Stimulated activated effector memory CD8-positive, alpha-beta T cell treated with anti-CD3 and anti-CD28 coated beads, Interleukin-12 subunit alpha, Interleukin-12 subunit beta, amount 100 ng/mL, for 72 hours (primary cell): ENCODE measurements around the gene CLNS1A.
A peak's percentile ranks its signal among the peaks of the same experiment; 100 is the strongest.
"Not testable (repeated sequence)": the region's sequence is repeated elsewhere in the genome, so short reads cannot be mapped to it uniquely, and the experiment has no call there.

ENCODE experiments used
- ATAC-seq: fragments of 150-1000 bp; cut with Tn5 transposase; 2 replicates; pipeline ENCODE4 v1.10.0; 2021
- DNase-seq, 2 donors: peaks; one replicate each; pipeline ENCODE4 v3.0.0; 2021 to 2022; ENCODE audit warnings: low spot score in 2 of 2
- H3K27ac Mint-ChIP-seq: one replicate; pipeline ENCODE4 v1.8.0; 2022; ENCODE audit warnings: mild to moderate bottlenecking, mixed read lengths
- H3K36me3 Mint-ChIP-seq: one replicate; pipeline ENCODE4 v1.8.0; 2022; ENCODE audit warnings: mild to moderate bottlenecking, mixed read lengths
- H3K4me1 Mint-ChIP-seq: one replicate; pipeline ENCODE4 v1.8.0; 2022; ENCODE audit warnings: mixed read lengths
- H3K4me3 Mint-ChIP-seq: one replicate; pipeline ENCODE4 v1.8.0; 2022; ENCODE audit warnings: mild to moderate bottlenecking, mixed read lengths
- H3K9me3 Mint-ChIP-seq: one replicate; pipeline ENCODE4 v1.8.0; 2022; ENCODE audit warnings: mixed read lengths

The CLNS1A gene

GRCh38 chr11:77644887-77645286 is 7.3 kb upstream of the CLNS1A start:
- Mint-ChIP-seq H3K9me3 (no peaks in the 10 kb centered on the region), H3K4me1 (no peaks in the 10 kb centered on the region), H3K36me3 (no peaks in the 10 kb centered on the region), H3K27ac (no peak overlapping the region), H3K4me3 (no peak overlapping the region)
- ATAC-seq (no peak), DNase-seq (no peak)

GRCh38 chr11:77642228-77642627 is 4.6 kb upstream of the CLNS1A start:
- H3K4me1 Mint-ChIP-seq: no peaks in the 10 kb centered on the region
- no peak overlapping the region for H3K27ac Mint-ChIP-seq
- ATAC-seq (no peak), DNase-seq (no peak)
- peaks cover 6% of the 10 kb centered on the region for H3K36me3 Mint-ChIP-seq
- H3K9me3 Mint-ChIP-seq: no peaks in the 10 kb centered on the region
- H3K4me3 Mint-ChIP-seq: no peak overlapping the region

GRCh38 chr11:77636731-77637344 is 756 bp downstream of the CLNS1A start:
- ATAC-seq: no peak
- no peaks in the 10 kb centered on the region for H3K9me3 Mint-ChIP-seq
- peaks cover 23% of the 10 kb centered on the region for H3K4me1 Mint-ChIP-seq
- peak overlapping the region; percentile 87 for H3K4me3 Mint-ChIP-seq
- H3K27ac Mint-ChIP-seq: peak overlapping the region; percentile 95
- H3K36me3 Mint-ChIP-seq: peaks cover 47% of the 10 kb centered on the region
- peak in 1 of 2 donors; percentile 52 for DNase-seq

GRCh38 chr11:77633926-77634325 is 3.7 kb downstream of the CLNS1A start:
- not testable (repeated sequence) for ATAC-seq, H3K27ac Mint-ChIP-seq, H3K4me3 Mint-ChIP-seq, DNase-seq, H3K9me3 Mint-ChIP-seq
- peaks cover 30% of the 10 kb centered on the region for H3K4me1 Mint-ChIP-seq
- H3K36me3 Mint-ChIP-seq: peaks cover 74% of the 10 kb centered on the region

GRCh38 chr11:77630157-77630710 is 7.4 kb downstream of the CLNS1A start:
- H3K4me1 Mint-ChIP-seq: peaks cover 17% of the 10 kb centered on the region
- DNase-seq (no peak), ATAC-seq (no peak)
- H3K9me3 Mint-ChIP-seq: no peaks in the 10 kb centered on the region
- H3K4me3 Mint-ChIP-seq: peak overlapping the region; percentile 37
- peaks cover 83% of the 10 kb centered on the region for H3K36me3 Mint-ChIP-seq
- peak overlapping the region; percentile 84 for H3K27ac Mint-ChIP-seq

- H3K4me3 Mint-ChIP-seq: no peak overlapping the region
- DNase-seq: no peak
- H3K9me3 Mint-ChIP-seq: no peaks in the 10 kb centered on the region
- no peak for ATAC-seq
- no peak overlapping the region for H3K27ac Mint-ChIP-seq
- peaks cover 100% of the 10 kb centered on the region for H3K36me3 Mint-ChIP-seq
- no peaks in the 10 kb centered on the region for H3K4me1 Mint-ChIP-seq
These were observed 17.9 kb downstream of the CLNS1A start for GRCh38 chr11:77619576-77620198.

GRCh38 chr11:77617892-77618291 is 19.7 kb downstream of the CLNS1A start:
- H3K36me3 Mint-ChIP-seq: peaks cover 98% of the 10 kb centered on the region
- H3K9me3 Mint-ChIP-seq: no peaks in the 10 kb centered on the region
- no peak overlapping the region for H3K4me3 Mint-ChIP-seq
- ATAC-seq (no peak), DNase-seq (no peak)
- no peak overlapping the region for H3K27ac Mint-ChIP-seq
- no peaks in the 10 kb centered on the region for H3K4me1 Mint-ChIP-seq

GRCh38 chr11:77611921-77612320 is 25.7 kb downstream of the CLNS1A start:
- Mint-ChIP-seq H3K9me3 (no peaks in the 10 kb centered on the region), H3K4me3 (no peak overlapping the region), H3K4me1 (no peaks in the 10 kb centered on the region), H3K27ac (no peak overlapping the region), H3K36me3 (peaks cover 92% of the 10 kb centered on the region)
- ATAC-seq (no peak), DNase-seq (no peak)

- peaks cover 84% of the 10 kb centered on the region for H3K36me3 Mint-ChIP-seq
- no peak overlapping the region for H3K27ac Mint-ChIP-seq
These were observed 28.4 kb downstream of the CLNS1A start for GRCh38 chr11:77609234-77609633.

GRCh38 chr11:77604281-77604680 is 33.3 kb downstream of the CLNS1A start:
- no peak for DNase-seq
- Mint-ChIP-seq H3K27ac (no peak overlapping the region), H3K36me3 (peaks cover 40% of the 10 kb centered on the region)

More at GRCh38 chr11:77609234-77609633, 28.4 kb downstream of the CLNS1A start:
- Mint-ChIP-seq H3K4me3 (no peak overlapping the region), H3K4me1 (no peaks in the 10 kb centered on the region), H3K9me3 (no peaks in the 10 kb centered on the region)
- DNase-seq (no peak), ATAC-seq (no peak)

GRCh38 chr11:77602381-77603088 is 35.1 kb downstream of the CLNS1A start:
- H3K9me3 Mint-ChIP-seq: no peaks in the 10 kb centered on the region
- peaks cover 25% of the 10 kb centered on the region for H3K36me3 Mint-ChIP-seq
- H3K4me1 Mint-ChIP-seq: no peaks in the 10 kb centered on the region
- no peak for DNase-seq
- ATAC-seq: no peak
- H3K4me3 Mint-ChIP-seq: no peak overlapping the region
- no peak overlapping the region for H3K27ac Mint-ChIP-seq

More at GRCh38 chr11:77604281-77604680, 33.3 kb downstream of the CLNS1A start:
- Mint-ChIP-seq H3K9me3 (no peaks in the 10 kb centered on the region), H3K4me3 (no peak overlapping the region), H3K4me1 (no peaks in the 10 kb centered on the region)
- no peak for ATAC-seq

- H3K4me3 Mint-ChIP-seq: no peak overlapping the region
- peaks cover 7% of the 10 kb centered on the region for H3K36me3 Mint-ChIP-seq
- no peak overlapping the region for H3K27ac Mint-ChIP-seq
- H3K4me1 Mint-ChIP-seq: no peaks in the 10 kb centered on the region
- ATAC-seq (no peak), DNase-seq (no peak)
- H3K9me3 Mint-ChIP-seq: no peaks in the 10 kb centered on the region
These were observed 39.4 kb downstream of the CLNS1A start for GRCh38 chr11:77598195-77598594.

GRCh38 chr11:77596626-77597025 is 41.0 kb downstream of the CLNS1A start:
- H3K36me3 Mint-ChIP-seq: peaks cover 7% of the 10 kb centered on the region
- H3K9me3 Mint-ChIP-seq: no peaks in the 10 kb centered on the region
- DNase-seq (no peak), ATAC-seq (no peak)
- no peak overlapping the region for H3K4me3 Mint-ChIP-seq
- H3K27ac Mint-ChIP-seq: no peak overlapping the region
- H3K4me1 Mint-ChIP-seq: no peaks in the 10 kb centered on the region

- no peak overlapping the region for H3K4me3 Mint-ChIP-seq
- no peak for ATAC-seq
These were observed 43.7 kb downstream of the CLNS1A start for GRCh38 chr11:77593883-77594282.

GRCh38 chr11:77592727-77593126 is 44.9 kb downstream of the CLNS1A start:
- no peaks in the 10 kb centered on the region for H3K9me3 Mint-ChIP-seq
- peaks cover 24% of the 10 kb centered on the region for H3K4me1 Mint-ChIP-seq
- no peak overlapping the region for H3K4me3 Mint-ChIP-seq
- H3K36me3 Mint-ChIP-seq: peaks cover 17% of the 10 kb centered on the region
- DNase-seq (no peak), ATAC-seq (no peak)
- H3K27ac Mint-ChIP-seq: no peak overlapping the region

More at GRCh38 chr11:77593883-77594282, 43.7 kb downstream of the CLNS1A start:
- H3K4me1 Mint-ChIP-seq: peaks cover 20% of the 10 kb centered on the region
- no peaks in the 10 kb centered on the region for H3K9me3 Mint-ChIP-seq
- H3K36me3 Mint-ChIP-seq: peaks cover 17% of the 10 kb centered on the region
- DNase-seq: no peak
- H3K27ac Mint-ChIP-seq: no peak overlapping the region
